Activated CD4-positive, alpha-beta T cell treated with anti-CD3 and anti-CD28 coated beads for 4 hours (primary cell): ENCODE results near the gene EPHA3.

Experiments
- DNase-seq, 2 donors: peaks; one replicate each; pipeline ENCODE4 v3.0.0-alpha.2; 2020

EPHA3 gene

GRCh38 chr3:89107461-89108290 is at the start of gene EPHA3:
Gene EPHA3, plus strand, starts transcription at chr3:89107621. Its CDS starts 128 bp downstream, at chr3:89107749.
- DNase-seq: peak; percentile 22 to 24

- no peak for DNase-seq
These were observed 49.0 kb upstream of the EPHA3 start for GRCh38 chr3:89058371-89058770.

- DNase-seq: no peak
These were observed 48.1 kb upstream of the EPHA3 start for GRCh38 chr3:89059211-89059925.

- no peak for DNase-seq
These were observed 46.2 kb upstream of the EPHA3 start for GRCh38 chr3:89061259-89061658.

DNA sequence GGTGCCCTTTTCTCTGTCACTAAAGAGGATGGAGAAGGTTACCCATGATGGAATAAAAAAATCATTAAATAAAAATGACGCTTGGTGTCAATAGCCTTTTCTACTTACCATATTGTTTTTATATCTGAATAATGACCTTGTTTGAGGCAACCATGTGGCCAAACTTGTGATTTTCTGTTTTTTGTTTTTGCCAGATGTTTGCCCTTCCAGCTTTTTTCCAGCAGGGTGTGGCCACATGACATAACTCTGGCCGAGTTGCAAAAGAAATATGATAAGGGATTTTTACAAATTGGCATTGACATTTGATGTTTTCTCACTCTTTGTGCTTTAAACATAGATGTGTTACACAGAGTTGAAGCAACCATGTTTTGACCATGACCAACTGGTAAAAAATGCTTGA is 39.7 kb upstream of the EPHA3 start:
- DNase-seq: no peak

DNA sequence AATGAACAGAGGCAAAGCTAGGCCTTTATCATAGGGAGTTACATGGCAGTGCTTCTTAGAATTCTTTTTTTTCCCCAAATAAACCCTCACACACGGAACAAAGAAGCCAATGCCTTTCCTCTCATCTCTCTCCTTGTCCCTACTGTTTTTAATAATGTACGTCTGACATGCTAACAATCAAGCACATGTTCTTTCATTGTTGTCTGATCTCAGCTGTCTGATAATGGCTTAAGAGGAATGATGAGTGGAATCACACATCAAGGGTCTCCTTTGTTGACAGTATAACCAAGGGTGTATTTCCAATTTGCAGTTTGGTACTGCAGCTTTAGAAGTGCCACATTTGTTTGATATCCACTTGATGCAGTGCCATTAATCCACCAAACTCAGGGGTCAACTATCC is 34.8 kb upstream of the EPHA3 start:
- no peak for DNase-seq

DNA sequence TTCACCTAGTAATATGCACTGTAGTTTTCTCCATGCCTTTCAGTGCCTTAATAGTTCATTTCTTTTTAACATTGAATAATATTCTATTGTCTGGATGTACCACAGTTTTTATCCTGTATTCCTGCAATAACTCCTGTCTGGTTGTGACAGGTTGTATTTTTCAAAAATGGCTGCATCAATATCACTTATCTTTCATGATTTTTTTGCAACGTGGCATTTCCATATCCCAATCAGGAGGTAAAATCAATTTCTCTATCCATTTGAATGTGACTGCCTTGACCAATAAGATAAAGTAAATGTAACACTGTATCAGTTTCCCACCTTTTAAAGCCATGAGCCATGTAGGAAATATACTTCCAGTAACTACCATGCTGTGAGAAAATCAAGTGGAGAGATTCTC is 27.5 kb upstream of the EPHA3 start:
- DNase-seq: no peak

DNA sequence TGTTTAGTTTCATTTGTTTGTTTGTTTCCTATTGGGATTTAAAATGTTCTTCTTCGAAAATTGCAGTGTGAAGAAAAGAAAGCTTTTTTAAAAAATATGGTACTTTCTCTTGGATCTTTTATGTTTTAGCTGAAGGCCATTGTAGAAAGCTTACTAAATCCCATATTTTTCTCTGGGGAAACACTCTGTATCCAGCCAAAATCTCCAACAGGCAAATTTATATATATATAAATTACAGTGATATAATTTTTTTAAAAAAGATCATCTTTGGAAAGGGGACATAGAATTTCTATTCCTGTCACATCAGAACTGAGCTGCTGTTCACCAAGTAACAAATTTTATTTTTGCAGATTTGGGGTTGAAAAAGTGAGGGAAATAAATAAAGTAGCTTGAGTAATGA is 19.6 kb upstream of the EPHA3 start:
- no peak for DNase-seq

- DNase-seq: no peak
These were observed 9.2 kb upstream of the EPHA3 start for GRCh38 chr3:89098173-89098572.

DNA sequence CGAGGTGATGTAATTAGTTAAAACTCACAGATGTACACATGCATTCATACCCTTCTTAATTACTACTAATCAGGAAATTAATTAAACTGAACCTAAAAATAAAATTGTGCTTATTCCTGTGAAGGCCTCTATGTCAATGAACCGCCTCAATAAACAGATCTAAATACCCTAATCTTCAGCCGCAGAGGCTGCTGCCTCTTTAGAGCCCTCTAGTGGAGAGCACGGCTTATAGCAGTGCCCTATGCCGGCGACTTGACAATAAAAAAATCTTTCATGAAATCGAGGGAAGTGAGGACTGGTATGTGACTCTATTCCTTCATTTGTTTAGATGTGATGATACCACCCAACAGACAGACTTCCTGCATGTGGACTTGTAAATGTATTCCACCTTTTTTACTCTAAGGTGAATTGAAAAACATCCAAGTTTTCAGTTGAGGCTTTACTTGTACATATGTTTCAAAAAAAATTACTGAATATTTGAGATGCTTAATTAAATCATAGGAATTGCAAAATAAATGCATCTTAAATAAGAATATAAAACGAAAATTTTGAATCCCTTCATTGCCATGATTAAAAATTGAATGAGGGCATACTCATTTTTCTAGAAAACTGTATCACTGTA is 8.3 kb upstream of the EPHA3 start:
- DNase-seq: peak in 1 of 2 donors; percentile 0

DNA sequence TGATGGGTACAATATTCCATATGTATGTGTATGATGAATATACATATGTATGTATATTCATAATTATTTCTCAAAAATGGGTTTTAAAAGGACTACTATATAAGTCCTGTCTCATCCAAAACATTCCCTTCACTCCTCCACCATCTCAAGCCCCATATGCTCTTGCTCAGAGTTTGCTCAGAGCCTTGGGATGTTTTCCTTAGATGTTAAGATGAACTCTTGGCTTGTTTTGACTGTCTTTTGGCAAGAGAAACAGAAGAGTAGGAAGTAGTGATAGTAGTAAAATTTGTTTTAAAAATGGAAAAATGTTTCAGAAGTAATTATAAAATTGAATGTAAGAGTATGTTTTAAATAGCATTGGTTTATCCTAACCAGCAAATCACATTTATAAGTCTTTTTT is 6.2 kb upstream of the EPHA3 start:
- DNase-seq: no peak

GRCh38 chr3:89101921-89102320 is 5.5 kb upstream of the EPHA3 start:
- no peak for DNase-seq

DNA sequence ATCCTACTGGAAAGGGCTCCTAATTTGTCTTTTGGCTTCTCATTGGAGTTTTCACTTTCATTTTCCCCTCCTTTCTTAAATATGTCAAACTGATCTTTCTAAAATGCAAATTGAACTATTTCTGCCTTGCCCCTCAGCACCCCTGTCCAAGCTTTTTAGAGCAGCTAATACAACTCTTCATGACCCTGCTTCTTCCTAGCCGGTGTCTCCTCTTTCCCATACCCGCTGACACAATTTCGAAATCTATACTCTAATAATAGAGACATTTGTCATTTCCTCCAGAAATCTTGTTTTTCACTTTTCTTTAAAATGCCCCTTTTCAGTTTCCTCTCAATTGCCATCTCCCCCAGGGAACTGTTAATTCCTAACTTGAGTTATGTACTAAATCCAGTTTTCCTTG is 2.9 kb upstream of the EPHA3 start:
- DNase-seq: no peak

- no peak for DNase-seq
These were observed 1.9 kb upstream of the EPHA3 start for GRCh38 chr3:89105503-89105902.

- no peak for DNase-seq
These were observed 800 bp downstream of the EPHA3 start for GRCh38 chr3:89108291-89108550.

- DNase-seq: no peak
These were observed 5.9 kb downstream of the EPHA3 start for GRCh38 chr3:89113344-89113743.

GRCh38 chr3:89113893-89114840 is 6.7 kb downstream of the EPHA3 start:
- peak in 1 of 2 donors; percentile 1 for DNase-seq

GRCh38 chr3:89114841-89115223 is 7.4 kb downstream of the EPHA3 start:
- no peak for DNase-seq

DNA sequence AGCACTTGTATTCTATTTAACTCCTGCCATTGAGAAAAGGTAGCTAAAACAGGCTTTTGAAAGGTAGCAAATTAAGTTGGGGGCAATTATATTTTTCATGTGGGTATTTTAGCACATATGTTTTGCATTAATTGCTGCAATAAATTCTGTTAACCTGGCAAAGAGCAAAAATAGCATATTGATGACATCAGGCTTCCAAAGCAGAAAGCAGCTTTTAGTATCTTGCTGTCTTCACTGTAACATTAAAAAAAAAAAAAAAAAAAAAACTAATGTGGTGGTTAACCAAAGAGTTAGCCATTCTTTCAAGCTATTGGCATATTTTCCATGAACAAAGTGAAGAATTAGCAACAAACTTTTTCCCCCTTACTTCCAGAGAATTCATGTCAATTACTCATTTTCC is 9.1 kb downstream of the EPHA3 start:
- no peak for DNase-seq

GRCh38 chr3:89138048-89138447 is 30.6 kb downstream of the EPHA3 start:
- DNase-seq: no peak

DNA sequence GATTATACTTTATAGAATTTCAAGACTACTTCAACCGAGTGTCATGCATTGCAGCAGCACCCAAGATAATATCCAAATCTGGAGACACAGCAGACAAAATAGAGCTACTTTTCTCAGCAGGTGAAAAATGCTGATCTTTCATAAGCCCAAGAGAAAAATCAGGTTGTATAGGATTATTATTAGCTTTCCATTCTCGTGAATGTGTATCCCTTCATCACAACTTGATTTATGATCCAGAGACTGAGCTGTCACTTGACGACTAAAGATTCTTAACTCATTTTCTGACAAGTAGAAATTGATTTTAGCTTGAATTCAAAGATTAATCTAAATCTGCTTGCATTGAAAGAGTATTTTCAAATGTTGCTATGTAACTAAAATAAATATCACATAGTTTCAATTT is 32.4 kb downstream of the EPHA3 start:
- DNase-seq: no peak

- DNase-seq: no peak
These were observed 36.7 kb downstream of the EPHA3 start for GRCh38 chr3:89144080-89144479.

GRCh38 chr3:89145995-89146394 is 38.6 kb downstream of the EPHA3 start:
- no peak for DNase-seq
